Left lobe of liver (tissue), 2 donors: ENCODE measurements around the gene FBXL17. TPM values are rescaled to one million over a fixed set of nuclear protein-coding genes. Genes with fewer than 3 reads are reported as not detected.

Source experiments
- ATAC-seq: fragments of 200-7000 bp; cut with Tn5 transposase; one replicate; pipeline ENCODE4 v1.9.1; 2020; ENCODE audit warnings: mild to moderate bottlenecking, moderate library complexity
- DNase-seq: peaks from one replicate; pipeline ENCODE4 v3.0.0-alpha.2; 2020; ENCODE audit warnings: low spot score
- total RNA-seq: library from RNA; stranded (reverse); gene quantifications from one replicate; pipeline ENCODE4 v1.2.1, GENCODE V29; 2021
- donor health status: DM: no; HTN: no; CAD: no; lungs with moderate emphysema.
- donor health status: DM: no; HTN: yes; CAD: no.

The FBXL17 gene
- total RNA-seq, 1 donor from 2014 or later = 9.6 TPM

DNA sequence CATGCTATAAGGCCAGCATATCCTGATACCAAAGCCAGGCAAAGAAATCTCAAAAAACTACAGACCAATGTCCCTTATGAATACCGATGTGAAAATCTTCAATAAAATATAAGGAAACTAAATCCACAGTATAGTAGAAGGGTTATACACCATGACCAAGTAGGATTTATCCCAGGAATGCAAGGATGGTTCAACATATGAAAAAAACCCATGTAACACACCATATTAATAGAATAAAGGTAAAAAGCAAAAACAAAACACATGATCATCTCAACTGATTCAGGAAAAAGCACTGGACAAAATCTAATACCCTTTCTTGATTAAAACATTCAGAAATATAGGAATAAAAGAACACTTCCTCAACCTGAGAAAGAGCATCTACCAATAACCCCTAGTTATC, 6.1 kb downstream of the FBXL17 start:
- ATAC-seq (no peak), DNase-seq (no peak)

DNA sequence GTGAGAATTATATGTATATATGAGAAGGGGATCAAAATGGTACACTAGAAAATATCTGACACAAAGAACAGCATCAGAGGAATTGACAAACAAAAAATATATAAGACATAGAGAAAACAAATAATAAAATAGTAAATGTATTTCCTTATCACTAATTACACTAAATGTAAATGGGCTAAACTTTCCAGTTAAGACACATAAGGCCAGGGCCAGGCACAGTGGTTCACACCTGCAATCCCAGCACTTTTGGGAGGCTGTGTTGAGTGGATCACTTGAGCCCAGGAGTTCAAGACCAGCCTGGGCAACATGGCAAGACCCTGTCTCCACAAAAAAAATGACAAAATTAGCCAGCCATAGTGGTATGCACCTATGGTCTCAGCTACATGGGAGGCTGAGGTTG, 8.5 kb downstream of the FBXL17 start:
- no peak for ATAC-seq
- no peak for DNase-seq

DNA sequence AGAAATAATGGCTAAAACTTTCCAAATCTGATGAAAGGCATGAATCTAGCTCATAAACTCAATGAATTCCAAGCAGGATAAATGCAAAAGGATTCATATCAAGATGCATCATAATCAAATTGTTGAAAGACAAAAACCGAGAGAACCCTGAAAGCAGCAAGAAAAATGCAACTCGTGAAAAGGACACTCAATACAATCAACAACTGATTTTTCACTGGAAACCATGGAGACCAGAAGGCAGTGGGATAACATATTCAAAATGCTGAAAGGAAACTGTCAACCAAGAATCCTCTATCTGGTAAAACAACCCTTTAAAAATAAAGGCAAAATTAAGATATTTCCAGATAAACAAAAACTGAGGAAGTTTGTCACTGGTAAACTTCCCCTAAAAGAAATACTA, 9.5 kb downstream of the FBXL17 start:
- ATAC-seq = no peak
- DNase-seq = no peak

DNA sequence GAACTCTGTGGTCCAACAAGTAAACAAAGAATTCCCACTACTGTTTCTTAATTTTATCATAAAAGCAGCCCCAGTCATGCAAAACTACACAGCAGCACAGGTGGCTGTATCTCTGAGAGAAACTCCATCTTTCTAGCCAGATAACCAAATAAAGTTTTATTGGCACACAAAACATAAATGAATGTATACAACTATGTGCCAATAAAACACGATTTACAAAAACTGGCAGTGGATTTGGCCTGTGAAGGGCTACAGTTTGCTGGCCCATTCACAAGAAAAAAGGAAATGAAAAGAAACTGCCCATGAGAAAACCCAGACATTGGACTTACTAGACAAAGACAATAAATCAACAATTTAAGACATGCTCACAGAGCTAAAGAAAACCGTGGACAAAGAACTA, 10.6 kb downstream of the FBXL17 start:
- DNase-seq (no peak), ATAC-seq (no peak)

DNA sequence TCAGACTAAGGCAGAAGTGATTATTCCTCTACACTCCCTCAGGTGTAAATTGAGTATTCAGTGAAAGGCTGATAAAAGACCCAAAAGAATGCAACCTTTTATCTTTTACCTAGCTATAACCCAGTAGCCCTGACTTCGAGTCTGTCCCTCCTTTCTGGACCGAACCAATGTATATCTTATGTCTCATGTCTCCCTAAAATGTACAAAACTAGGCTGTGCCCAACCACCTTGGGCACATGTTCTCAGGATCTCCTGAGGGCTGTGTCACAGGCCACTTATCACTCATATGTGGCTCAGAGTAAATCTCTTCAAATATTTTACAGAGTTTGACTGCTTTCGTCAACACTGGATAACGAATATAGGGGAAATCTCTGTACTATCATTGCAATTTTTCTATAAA, 12.7 kb downstream of the FBXL17 start:
- DNase-seq (no peak), ATAC-seq (no peak)

DNA sequence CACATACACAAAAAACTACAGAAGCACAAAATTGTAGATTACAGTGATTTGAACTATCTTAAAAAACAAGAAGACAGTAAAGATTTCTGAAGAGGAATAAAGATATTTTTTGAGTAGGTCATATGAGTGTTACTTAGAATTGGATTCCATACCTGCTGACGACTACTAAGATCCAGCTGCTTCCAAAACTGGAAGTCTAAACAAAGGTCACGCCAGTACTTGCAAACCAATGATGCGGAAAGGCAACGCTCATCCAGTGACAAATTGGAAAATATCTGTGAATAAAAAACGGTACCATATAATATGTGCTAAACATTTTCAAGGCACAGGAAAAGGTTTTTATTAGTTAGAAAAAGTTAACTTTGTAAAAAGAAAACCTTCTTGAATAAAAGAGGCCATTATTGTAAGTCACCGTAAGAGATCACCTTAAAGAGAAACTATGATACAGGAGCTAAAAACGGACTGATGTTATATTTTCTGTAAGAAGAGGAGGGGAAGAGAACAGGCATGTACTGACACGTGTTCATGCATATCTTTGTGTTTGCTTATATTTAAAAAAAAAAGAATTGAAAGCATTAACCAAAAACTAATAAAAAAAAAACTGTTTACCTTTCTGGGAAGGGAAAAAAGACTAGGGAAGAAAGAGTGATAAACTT, 14.1 kb downstream of the FBXL17 start:
- ATAC-seq (no peak), DNase-seq (no peak)

DNA sequence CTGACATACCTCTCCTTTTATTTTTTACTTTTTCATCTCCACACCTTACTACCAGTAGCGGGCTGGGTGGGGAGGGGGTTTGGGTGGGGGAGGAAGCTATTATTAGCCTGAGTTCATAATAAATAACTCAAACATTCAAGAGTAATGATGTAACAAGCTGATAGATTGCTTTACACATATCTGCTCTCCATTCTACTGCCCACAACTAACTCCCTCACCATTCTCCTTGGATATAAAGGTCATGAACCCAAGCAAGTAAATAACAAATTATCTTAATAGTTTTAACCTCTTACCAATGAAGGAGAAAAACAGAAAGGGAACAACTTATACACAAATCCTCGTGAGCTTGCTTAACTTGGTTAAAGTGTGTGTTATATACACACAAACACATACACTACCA, 15.4 kb downstream of the FBXL17 start:
- ATAC-seq (no peak), DNase-seq (no peak)

DNA sequence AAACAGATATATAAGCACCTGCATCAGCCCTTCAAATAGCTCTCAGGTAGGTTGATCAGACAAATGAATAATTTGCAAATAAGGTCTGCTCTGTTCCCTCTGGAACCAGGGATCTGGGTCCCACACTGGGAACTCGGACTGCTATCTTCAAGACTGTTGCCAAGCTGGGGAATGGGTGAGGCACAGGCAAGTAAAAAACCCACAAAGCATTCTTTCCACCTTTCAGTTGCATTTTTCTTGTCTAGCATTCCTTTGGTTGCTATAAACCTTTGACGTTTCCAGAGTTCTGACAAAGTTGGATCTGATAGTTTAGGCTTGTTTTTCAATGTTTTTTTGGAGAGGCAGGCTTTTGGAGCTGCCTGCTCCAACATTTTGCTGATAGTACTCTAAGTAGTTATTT, 20.1 kb downstream of the FBXL17 start:
- no peak for DNase-seq
- ATAC-seq = no peak

DNA sequence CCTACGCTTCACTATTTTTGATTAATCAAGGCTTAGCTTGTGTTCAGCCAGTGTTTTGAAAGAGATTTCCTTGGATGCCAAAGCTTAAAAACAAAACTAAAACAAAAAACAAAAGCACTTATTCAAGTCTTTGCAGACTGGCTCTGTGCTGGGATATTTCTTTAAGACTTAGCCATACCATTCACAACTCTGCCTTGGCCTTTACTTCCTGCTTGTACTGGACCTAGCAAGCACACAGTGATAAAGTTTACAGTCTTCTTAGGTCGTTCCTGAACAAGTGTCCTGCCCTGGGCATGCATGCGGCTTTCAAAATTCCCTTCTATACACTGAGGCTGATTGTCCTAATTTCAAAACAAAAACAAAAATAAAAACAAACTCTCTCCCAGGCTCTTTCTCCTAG, 20.7 kb downstream of the FBXL17 start:
- no peak for ATAC-seq

DNA sequence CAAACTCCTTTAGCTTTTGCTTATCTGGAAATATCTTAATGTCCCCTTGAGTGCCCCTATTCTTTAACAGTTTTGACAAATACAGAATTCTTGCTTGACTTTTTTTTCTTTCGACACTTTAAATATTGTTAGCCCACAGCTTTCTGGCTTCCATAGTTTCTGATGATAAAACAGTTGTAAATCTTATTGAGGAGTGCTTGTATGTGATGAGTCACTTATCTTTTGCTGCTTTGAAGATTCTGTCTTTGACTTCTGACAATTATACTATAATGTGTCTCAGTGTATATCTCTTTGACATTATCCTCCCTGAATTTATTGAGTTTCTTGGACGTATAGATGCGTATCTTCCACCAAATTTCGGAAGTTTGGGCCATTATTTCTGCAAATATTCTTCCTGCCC, 21.6 kb downstream of the FBXL17 start:
- no peak for ATAC-seq
- DNase-seq = no peak

More for the DNA sequence above, 20.7 kb downstream of the FBXL17 start:
- DNase-seq = no peak

DNA sequence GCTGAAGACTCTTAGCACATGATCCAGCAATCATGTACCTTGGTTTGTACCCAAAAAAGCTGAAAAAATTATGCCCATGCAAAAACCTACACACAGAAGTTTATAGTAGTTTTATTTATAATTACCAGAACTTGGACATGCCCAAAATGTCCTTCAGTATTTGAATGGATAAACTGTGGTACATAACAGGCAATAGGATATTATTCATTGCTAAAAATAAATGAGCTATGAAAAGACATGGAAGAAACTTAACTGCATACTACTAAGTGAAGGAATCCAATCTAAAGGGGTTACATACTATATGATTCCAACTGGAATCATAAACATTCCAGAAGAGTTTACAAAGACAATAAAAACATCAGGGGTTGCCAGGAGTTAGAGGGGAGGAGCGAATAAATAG, 25.6 kb downstream of the FBXL17 start:
- DNase-seq = no peak

DNA sequence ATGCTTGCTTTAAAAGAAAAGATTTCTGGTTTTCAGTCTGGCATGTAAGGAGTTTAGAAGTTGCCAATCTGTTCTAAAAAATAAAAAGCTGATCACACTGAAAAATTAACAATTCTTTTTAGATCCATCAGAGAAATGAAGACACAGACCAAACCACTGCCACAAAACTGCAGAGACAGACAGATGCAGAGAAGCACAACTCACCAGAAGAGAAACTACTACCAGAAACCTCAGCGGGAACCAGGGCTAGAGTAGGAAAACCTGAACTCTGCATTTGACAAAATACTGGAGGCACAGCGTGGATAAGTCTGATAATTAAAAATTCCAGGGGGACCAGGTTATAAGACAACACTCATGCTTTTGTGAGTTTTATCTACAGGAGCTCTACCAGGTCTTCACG, 28.8 kb downstream of the FBXL17 start:
- ATAC-seq = no peak

More for the DNA sequence above, 25.6 kb downstream of the FBXL17 start:
- no peak for ATAC-seq

DNA sequence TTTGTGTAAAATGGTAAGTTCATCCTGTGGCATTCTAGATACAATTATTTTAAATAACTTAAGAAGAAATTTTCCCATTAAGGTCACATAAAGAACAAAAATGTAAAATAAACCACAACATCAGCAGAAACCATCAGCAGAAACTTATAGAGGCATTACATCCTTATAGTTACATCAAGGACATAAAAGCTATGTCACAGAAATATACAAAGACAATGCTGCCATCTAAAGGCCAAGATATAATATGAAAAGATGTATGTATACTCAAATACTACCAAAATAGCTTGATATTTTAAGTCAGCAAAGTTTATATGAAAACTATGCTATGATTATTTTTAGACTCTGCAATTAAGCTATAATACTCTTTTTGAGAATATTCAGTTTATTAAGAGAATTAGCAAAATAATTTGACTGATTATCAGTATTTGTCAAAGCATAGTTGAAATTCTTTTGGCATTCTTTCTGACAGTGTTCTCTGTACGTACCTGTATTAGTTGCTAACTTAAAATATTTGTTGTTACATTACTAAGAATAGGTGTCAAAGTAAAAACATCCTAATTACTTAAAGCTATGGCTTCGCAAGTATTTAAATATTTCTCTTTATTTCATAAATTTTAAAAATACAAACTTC, 36.2 kb downstream of the FBXL17 start:
- no peak for DNase-seq
- ATAC-seq = peak; percentile 60

More for the DNA sequence above, 28.8 kb downstream of the FBXL17 start:
- no peak for DNase-seq

DNA sequence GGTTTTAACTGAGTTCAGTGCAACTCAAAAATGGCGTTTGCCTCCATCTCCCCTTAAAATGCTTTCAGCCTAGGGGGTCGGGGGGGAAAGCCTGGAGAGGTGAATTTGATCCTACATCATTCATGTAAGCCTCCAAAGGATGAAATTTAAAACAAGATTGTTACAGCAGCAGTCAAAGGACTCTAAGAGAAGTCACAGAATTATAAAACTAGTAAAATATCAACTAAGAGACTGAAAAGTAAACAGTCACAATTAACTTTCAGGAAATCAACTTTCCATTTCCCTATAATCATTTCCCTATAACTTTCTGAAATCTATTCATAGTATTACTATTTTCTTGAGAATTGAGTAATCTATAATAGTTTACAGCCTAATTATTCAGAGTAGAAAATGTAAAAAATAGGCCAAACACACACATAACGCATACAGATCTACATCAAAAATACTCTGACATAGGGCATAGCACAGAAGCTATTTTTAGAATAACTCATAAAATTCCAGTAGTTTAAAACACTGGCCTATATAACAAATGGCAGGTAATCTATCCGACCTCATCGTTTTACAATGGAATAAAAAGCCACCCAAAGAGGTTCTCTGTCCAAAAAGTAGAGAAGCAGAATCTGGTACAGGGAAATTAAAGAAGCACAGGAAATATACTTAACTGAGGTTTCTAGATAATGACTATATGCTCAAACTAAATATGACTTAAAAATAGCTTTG, 37.6 kb downstream of the FBXL17 start:
- DNase-seq (no peak), ATAC-seq (peak; percentile 12)

DNA sequence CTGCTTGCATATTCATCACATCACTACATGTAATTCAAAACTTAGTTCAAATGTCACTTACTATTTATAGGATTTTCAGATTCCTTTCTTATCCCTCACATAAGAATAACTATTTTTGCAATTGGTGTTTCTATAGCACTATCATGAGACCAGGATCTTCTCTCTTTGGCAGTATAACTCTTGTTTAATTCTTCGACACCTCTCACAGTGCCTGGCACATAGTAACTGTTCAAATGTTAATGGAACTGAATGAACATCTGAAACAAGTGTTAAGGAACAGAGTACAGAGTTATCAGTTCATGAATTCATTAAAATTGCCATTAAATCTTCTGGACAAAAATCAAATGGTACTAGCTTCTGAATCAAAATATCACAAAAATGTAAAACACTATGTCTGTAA, 40.0 kb downstream of the FBXL17 start:
- DNase-seq (no peak), ATAC-seq (no peak)

DNA sequence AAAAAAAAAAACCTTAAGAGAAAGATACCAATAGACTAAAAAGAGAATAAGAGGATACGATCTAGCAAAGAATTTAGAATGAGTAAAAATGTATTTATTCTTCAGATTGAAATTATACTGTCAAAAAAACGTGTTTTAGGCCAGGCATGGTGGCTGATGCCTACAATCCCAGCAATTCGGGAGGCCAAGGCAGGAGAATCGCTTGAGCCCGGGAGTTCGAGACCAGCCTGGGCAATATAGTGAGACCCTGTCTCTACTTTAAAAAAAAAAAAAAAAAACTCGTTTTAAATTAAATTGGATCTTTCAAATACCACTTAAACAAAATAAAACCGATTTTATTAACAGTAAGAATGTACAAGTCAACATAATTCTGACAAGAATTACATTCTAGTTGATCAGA, 41.8 kb downstream of the FBXL17 start:
- ATAC-seq (no peak), DNase-seq (no peak)

DNA sequence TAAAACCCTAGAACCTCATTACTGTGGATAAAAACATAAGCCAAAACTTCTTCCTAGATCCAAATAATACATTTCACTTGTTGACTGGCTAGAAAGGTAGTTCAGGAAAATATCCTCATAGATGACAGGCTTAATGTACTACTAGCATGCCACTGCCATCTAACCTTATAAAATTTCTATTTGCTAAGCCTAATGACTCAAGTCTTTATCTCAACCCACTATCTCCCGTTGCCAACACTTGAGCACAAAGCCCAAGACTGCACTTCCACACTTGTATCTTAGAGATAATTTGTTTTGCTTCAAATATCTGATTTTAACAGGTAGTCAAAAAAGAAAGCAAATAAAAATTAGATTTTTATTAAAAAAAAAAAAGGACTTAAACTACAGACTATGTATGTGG, 42.7 kb downstream of the FBXL17 start:
- ATAC-seq = no peak

DNA sequence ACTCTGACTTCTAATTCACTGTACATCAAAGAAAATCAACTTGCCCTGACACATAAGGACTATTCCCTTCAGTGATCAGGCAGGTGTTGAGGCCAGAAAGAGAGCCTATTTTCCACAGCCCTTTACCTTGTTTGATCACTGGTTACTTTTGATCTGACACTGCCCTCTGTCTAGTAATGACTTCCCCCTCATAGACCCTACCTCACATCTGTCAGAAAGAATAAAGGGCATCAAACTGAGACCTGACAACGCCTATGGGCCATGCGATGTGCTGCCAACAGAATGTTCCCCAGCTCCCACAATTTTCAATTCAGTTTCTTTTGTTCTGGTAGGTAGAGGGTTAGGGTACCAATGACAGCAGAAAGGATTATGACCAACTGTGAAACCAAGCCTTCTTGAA, 47.7 kb downstream of the FBXL17 start:
- DNase-seq = no peak
- no peak for ATAC-seq

More for the DNA sequence above, 42.7 kb downstream of the FBXL17 start:
- no peak for DNase-seq

DNA sequence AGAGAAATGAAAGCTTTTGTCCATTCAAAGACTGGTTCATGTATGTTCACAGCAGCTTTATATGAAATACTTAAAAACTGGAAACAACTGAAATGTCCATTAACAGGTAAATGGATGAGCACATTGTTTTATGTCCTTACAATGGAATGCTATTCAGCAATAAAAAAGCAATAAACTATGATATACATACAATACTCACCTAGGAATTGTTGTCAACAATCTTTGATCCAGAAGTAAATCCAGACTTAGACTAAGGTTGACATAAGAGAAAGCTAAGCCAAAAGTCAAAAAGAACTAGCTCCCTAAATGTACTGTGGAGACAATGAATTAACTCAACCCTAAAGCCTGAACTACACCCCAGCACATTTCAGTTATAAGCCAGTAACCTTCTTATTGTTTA, 54.9 kb downstream of the FBXL17 start:
- DNase-seq = no peak
- no peak for ATAC-seq

DNA sequence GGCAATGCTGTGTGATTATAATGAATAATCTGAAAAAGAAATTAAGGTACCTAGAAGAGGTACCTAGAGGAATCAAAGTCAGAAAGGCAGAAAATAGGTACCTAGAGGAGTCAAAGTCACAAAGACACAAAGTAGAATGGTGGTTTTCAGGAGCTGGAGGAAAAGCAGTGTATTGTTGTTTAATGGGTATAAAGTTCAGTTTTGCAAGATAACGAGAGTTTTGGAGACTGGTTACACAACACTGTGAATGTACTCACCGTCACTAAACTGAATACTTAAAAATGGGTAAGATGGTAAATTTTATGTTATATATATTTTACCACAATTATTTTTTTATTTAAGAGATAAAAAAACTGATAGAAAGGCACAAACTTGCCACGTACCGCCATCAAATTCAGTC, 57.0 kb downstream of the FBXL17 start:
- peak; percentile 74 for ATAC-seq
- DNase-seq = no peak

DNA sequence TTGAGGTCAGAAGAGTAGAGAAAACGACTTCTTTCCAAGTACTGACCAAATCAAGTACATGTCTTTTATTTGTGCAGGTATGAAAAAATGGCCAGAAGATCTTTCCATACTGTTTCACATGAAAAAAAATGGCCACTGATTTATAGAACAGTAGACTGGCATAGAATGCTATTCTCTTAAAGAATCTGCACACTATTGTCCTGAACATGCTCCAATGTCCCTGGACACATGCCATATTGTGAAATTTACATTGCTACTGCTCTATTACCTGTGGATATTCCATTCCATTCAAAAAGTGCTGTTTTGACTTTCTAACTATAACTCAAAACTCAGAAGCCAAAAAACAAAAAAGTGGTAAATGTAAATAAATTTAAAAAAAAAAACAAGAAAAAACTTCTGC, 60.6 kb downstream of the FBXL17 start:
- ATAC-seq (peak; percentile 55), DNase-seq (no peak)

DNA sequence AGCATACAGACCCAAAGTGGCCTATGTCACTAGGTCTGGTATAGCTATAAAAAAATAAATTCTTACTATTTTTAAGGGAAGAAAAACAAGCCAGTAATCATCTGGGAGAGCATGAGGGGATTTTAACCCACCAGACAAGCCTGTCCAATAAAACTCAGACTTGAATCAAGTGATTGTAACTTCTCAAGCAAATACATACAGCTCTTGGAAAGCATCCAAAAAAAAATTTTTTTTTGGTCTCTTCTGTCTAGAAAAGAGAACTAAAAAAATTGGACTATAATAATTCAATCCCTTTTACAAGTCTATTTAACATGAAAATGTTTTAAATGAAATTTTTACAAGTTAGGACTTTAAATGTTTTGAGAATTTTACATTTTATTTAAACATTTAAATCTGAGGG, 61.7 kb downstream of the FBXL17 start:
- ATAC-seq = no peak
- DNase-seq = no peak
